ENCODE results near the gene BIN1.

The BIN1 gene

DNA sequence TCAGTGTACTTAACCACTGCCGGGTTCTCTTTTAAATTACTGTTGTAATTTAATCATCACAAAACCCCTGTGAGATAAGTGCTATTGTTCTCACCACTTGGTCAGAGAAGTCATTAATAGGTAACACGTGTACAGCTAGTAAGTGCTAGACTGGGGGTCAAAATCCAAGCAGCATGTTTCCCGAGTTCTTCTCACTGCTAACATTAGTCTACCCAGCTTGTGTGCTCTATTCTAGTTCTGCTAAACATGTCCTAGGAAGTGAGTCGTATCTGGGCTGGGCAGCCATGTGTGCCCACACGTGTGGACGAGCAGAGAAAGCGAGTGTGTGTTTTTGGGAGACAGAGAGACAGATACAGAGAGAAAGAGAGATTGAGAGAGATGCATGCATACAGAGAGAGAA is 94.1 kb downstream of the BIN1 start:
- no peak for DNase-seq

GRCh38 chr2:127012215-127012614 is 94.7 kb downstream of the BIN1 start:
- DNase-seq: no peak

- no peak for DNase-seq
These were observed 95.2 kb downstream of the BIN1 start for GRCh38 chr2:127011796-127012195.

DNA sequence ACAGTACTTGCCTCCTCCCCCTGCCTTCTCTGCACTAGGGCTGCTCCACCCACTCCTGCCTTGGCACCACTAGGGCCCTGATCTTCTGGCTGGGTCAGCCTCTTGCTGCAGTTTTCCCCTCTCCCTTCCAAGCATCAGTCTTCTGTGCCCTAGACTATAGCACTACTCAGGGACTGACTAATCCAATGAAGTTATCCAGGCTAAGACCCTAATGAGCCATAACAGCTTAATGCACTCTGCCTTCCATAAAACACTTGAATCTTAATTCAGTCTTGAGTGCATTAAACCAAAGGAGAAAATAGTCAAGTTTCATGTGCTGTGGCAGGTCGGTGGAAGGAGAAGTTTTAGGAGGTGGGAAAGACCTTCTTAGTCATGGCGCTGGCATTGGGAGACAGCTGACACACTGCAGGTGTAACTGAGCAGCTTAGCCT is 95.7 kb downstream of the BIN1 start:
- no peak for DNase-seq

- DNase-seq: no peak
These were observed 98.5 kb downstream of the BIN1 start for GRCh38 chr2:127008265-127009015.

DNA sequence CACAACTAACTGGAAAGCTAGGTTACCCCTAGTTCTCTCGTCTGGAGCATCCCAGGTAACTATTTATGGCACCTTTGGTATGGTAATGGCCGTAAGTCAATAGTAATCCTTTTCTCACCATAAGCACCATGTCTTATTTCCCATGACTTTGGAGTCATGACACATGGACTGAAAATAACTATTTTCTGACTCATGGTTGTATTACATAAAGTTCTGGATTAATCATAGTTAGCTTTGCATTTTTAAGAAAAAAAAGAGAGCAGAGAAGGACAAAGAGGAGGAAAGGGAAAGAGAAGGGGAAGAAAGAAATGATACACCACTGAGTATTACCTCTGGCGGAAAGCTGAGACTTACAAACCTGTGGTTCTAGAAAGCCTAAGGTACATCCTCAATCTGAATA is 99.3 kb downstream of the BIN1 start:
- DNase-seq: no peak

DNA sequence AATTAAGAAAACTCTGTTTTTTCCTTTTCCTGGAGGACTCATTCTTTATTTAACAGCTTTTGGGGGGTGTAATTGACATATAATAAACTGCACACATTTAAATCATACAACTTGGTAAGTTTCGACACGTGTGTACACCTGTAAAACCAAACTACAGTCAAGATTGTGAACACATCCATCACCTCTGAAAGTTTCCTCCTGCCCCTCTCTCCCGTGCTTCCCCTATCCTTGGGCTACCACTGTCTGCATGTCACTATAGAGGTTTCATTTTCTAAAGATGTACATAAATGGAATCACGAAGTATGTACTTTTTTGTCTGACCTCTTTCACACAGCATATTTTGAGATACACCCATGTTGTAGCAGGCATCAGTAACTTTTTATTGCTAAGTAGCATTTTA is 100.0 kb downstream of the BIN1 start:
- no peak for DNase-seq

- no peak for DNase-seq
These were observed 101.9 kb downstream of the BIN1 start for GRCh38 chr2:127004893-127005600.

DNA sequence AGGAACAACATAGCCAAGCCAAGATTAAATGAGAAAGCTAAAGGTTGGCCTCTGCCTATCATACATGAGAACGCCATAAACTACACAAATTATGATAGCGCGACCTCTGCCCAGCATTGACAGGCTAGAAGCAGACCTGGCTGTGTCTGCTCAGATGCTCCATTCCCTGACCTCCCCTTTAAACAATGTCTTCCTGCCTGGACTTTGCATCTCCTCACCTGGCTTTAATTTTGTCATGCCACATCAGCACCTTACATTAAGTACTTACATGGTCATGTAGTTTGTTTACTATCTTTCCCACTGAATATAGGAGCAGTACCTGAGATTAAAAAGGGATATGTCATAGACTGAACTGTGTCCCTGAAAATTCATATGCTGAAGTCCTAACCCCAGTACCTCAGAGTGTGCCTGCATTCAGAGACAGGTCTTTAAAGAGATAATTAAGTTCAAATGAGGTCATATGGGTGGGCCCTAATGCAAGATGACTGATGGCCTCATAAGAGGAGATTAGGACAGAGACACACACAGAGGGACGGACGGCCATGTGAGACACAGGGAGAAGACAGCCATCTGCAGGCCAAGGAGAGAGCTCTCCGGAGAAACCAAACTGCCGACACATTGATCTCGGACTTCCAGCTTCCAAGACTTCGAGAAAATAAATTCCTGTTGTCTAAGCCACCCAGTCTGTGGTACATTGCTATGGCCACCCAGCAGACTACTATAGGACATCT is 103.7 kb downstream of the BIN1 start:
- no peak for DNase-seq

GRCh38 chr2:127001751-127002150 is 105.2 kb downstream of the BIN1 start:
- no peak for DNase-seq

DNA sequence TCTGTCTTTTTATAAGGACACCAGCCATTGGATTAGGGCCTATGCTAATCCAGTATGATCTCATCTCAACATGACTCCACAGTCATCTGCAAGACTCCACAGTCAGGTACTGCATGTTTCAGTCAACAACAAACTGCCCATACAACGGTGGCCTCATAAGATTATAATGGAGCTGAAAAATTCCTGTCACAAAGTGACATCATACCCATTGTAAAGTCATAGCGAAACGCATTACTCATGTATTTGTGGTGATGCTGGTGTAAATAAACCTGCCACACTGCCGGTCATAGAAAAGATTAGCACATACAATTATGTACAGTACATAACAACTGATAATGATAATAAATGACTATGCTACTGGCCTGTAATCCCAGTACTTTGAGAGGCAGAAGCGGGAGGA is 106.0 kb downstream of the BIN1 start:
- no peak for DNase-seq

GRCh38 chr2:127000194-127000593 is 106.8 kb downstream of the BIN1 start:
- DNase-seq: no peak

DNA sequence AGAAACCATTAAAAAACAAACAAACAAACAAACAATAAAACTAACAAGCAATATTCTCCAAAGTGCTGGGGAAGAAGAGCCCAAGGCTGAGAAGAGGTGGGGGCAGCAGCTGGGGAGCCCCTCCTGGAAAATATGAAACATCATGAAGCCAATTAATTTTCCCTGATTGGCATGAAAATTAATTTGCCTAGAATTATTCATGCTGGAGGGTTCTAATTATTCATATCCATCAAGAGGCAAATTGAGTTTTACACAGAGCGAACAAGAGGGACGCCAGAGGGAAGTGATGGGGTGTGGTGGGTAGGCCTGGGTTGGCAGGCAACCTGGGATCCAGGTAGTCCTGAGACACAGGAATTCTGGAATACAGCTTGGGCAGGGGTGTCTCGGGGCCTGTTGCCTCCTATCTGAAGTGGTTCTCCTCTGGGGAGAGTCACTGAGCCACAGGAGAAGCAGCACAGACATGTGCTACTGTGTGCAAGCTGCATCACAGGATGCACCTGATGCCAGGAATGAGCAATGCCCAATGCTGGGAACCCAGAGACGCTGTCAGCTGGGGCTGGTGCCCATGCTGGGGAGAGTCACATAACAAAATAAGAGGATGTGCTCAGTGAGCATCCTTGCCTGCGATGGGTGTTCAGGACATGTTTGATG is 107.7 kb downstream of the BIN1 start:
- no peak for DNase-seq

DNA sequence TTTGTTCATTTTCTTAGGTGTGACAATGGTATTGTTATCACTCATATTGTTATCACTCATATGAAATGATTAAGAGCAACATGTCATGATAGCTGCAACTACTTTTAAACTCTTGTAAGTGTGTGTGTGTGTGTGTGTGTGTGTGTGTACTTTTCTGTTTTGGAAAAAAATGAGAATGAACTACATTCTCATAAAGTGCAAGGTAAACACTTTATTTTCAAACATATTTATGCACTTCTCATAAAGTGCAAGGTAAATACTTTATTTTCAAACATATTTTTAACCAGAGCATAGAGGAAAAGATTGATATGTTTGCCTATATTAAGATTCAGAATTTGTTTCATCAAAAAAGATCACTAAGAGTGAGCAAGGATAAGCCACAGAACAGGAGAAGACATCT is 108.5 kb downstream of the BIN1 start:
- no peak for DNase-seq
